Esophagus squamous epithelium (tissue), 4 donors: Measurements from ENCODE around the gene GNA12.

Experiments used
- CTCF ChIP-seq, 6 experiments: fragments of 450-650 bp in 4 of 6; fragments of 200-600 bp in 2 of 6; sonication (generic) in 2 of 6; IDR thresholded peaks; one replicate each; pipeline ENCODE4 v1.5.1; 2016 to 2019; ENCODE audit warnings: antibody characterized with exemption in 6 of 6, mild to moderate bottlenecking in 4 of 6, moderate library complexity in 4 of 6
- POLR2A ChIP-seq, 4 donors: fragments of 450-650 bp; IDR thresholded peaks; one replicate each; pipeline ENCODE4 v1.6.1; 2017; ENCODE audit warnings: antibody characterized with exemption in 4 of 4, mild to moderate bottlenecking in 4 of 4, moderate library complexity in 3 of 4

GRCh38 chr7:2808891-2809665 lies 35.0 kb downstream of the GNA12 start:
- TF ChIP-seq CTCF (IDR thresholded peaks at IDR 0.05): no peak
- no peak for TF ChIP-seq POLR2A (IDR thresholded peaks at IDR 0.05)
